HepG2 (cell line): ENCODE data around the gene APOC1. TPM values are rescaled to one million over a fixed set of nuclear protein-coding genes. Genes with fewer than 3 reads are reported as not detected.
A peak's percentile ranks its signal among the peaks of the same experiment; 100 is the strongest.

Experiments
- CC2D1A ChIP-seq: sonication (generic); formaldehyde crosslinking; IDR thresholded peaks from 2 replicates; pipeline ENCODE4 v1.8.1; 2023; ENCODE audit warnings: mild to moderate bottlenecking, missing genetic modification reagents
- ERF ChIP-seq: IDR thresholded peaks from 2 replicates; pipeline ENCODE4 v1.6.1; 2018; ENCODE audit warnings: missing biosample characterization, missing genetic modification reagents
- FOXA1 ChIP-seq, 2 experiments: fragments of 450-650 bp in 1 of 2; sonication (generic) in 1 of 2; formaldehyde crosslinking in 1 of 2; IDR thresholded peaks; 2 replicates each; pipeline versions ENCODE4 v1.4.0 to v1.6.1; 2016 to 2020; ENCODE audit warnings: missing genetic modification reagents in 1 of 2
- KAT8 ChIP-seq: IDR thresholded peaks from 2 replicates; pipeline ENCODE4 v1.6.1; 2016; ENCODE audit warnings: missing genetic modification reagents, missing compliant biosample characterization
- KLF13 ChIP-seq: sonication (generic); formaldehyde crosslinking; IDR thresholded peaks from 2 replicates; pipeline ENCODE4 v1.4.0; 2020; ENCODE audit warnings: mild to moderate bottlenecking, missing genetic modification reagents
- NR2F2 ChIP-seq: IDR thresholded peaks from 2 replicates; pipeline ENCODE4 v1.6.1; 2012; ENCODE audit warnings: low read depth, inconsistent platforms, borderline replicate concordance
- RELA ChIP-seq: sonication (generic); formaldehyde crosslinking; IDR thresholded peaks from 2 replicates; pipeline ENCODE4 v1.4.0; 2020; ENCODE audit warnings: missing genetic modification reagents
- REXO4 ChIP-seq: sonication (generic); formaldehyde crosslinking; IDR thresholded peaks from 2 replicates; pipeline ENCODE4 v1.8.0; 2022; ENCODE audit warnings: missing genetic modification reagents, mild to moderate bottlenecking, borderline replicate concordance
- SMAD3 ChIP-seq: sonication (generic); formaldehyde crosslinking; IDR thresholded peaks from 2 replicates; pipeline ENCODE4 v1.4.0; 2020; ENCODE audit warnings: missing genetic modification reagents
- SP5 ChIP-seq: IDR thresholded peaks from 2 replicates; pipeline ENCODE4 v1.6.1; 2016; ENCODE audit warnings: low read depth, borderline replicate concordance
- ZBTB21 ChIP-seq: sonication (generic); formaldehyde crosslinking; IDR thresholded peaks from 2 replicates; pipeline ENCODE4 v1.4.0; 2020; ENCODE audit warnings: missing genetic modification reagents
- ZFP36 ChIP-seq: fragments of 150-350 bp; IDR thresholded peaks from 2 replicates; pipeline ENCODE4 v1.6.1; 2018; ENCODE audit warnings: borderline replicate concordance, low read length, low read depth; ENCODE audit not compliant: partially characterized antibody
- ZNF180 ChIP-seq: sonication (generic); formaldehyde crosslinking; IDR thresholded peaks from 2 replicates; pipeline ENCODE4 v1.4.0; 2020; ENCODE audit warnings: low read depth, missing genetic modification reagents, borderline replicate concordance
- ZNF333 ChIP-seq: sonication (generic); formaldehyde crosslinking; IDR thresholded peaks from 2 replicates; pipeline ENCODE4 v1.4.0; 2020; ENCODE audit warnings: mild to moderate bottlenecking, missing genetic modification reagents, borderline replicate concordance
- ZNF883 ChIP-seq: sonication (generic); formaldehyde crosslinking; IDR thresholded peaks from 2 replicates; pipeline ENCODE4 v1.5.1; 2020; ENCODE audit warnings: mild to moderate bottlenecking, missing genetic modification reagents; ENCODE audit errors: not compliant biosample characterization
- ZSCAN22 ChIP-seq: sonication (generic); formaldehyde crosslinking; IDR thresholded peaks from 2 replicates; pipeline ENCODE4 v1.4.0; 2020; ENCODE audit warnings: mild to moderate bottlenecking, missing genetic modification reagents
- polyA plus RNA-seq, 8 experiments: library from polyadenylated mRNA; depleted of rRNA in 3 of 8; stranded (reverse) in 7 of 8; unstranded in 1 of 8; fragments of >200 nt; fragmentation: Illumina TruSeq in 4 of 8; extraction: Trizol in 4 of 8; gene quantifications; 2 replicates each; pipeline versions ENCODE4 v1.2.1 to v1.2.3, GENCODE V29; 2011 to 2016; ENCODE audit warnings: low read depth in 4 of 8, missing spikeins in 1 of 8, mixed read lengths in 1 of 8; ENCODE audit not compliant: insufficient read depth in 1 of 8
- total RNA-seq, 5 experiments: library from RNA; depleted of rRNA; stranded (reverse); fragments of >200 nt; fragmentation: Illumina TruSeq; extraction: Trizol; gene quantifications; 2 replicates each; pipeline ENCODE4 v1.2.3, GENCODE V29; 2016; ENCODE audit warnings: low read depth in 1 of 5
- TF ChIP-seq, protein P1 (sequence below): sonication (generic); formaldehyde crosslinking; IDR thresholded peaks from 2 replicates; pipeline ENCODE4 v1.9.0; 2021; ENCODE audit warnings: missing genetic modification reagents, borderline replicate concordance
- TF ChIP-seq, protein P2 (sequence below): sonication (generic); formaldehyde crosslinking; IDR thresholded peaks from 2 replicates; pipeline ENCODE4 v1.8.0; 2022; ENCODE audit warnings: mild to moderate bottlenecking, missing genetic modification reagents, borderline replicate concordance
- TF ChIP-seq, protein P3 (sequence below): sonication (generic); formaldehyde crosslinking; IDR thresholded peaks from 2 replicates; pipeline ENCODE4 v1.4.0; 2020; ENCODE audit warnings: missing genetic modification reagents
- TF ChIP-seq, protein P4 (sequence below): sonication (generic); formaldehyde crosslinking; IDR thresholded peaks from 2 replicates; pipeline ENCODE4 v1.4.0; 2020; ENCODE audit warnings: missing genetic modification reagents

The APOC1 gene
- total and polyA plus RNA-seq, 2 of the 13 experiments (the other 11 are each of a cell fraction or from before 2014, with no cell fraction given): 600 to 1,235 TPM

DNA sequence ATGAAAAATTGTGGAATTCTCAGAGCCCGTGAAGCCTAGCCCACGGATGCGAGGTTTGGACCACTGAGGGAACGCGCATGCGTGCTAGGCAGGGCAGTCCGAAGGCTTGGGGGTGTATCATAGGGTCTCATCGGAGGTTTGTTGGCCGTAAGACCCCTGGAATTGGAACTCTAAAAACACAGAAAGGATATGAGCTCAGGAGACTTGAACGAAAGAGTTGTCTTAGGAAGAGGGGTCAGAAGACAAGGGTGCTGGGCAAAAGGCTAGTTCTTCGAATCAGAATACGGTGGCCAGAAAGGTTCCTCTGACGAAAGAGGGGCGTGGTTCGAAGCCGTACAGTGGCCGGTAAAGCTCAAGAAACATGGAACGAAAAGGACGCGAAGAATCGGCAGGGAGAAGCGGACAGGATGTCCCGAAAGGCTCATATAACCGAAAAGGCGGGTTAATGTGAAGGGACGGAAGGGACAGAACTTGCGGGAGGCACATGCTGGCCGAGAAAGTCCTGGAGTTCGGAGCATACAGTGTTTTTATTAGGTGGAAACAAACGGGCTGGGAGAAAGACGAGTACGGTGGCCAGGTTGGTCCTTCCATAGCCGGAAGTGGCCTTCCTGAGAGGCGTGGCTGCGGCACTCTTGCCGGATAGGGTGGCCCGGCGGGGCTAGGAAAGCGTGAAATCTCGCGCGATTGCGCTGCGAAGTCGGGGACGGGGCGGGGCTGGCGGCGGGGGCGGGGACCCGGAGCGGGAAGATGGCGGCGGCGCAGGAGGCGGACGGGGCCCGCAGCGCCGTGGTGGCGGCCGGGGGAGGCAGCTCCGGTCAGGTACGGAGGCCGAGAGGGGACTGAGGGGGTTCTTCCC, 40.5 kb downstream of the APOC1 start, which contains the start of gene CLPTM1 (continued):
- TF ChIP-seq, protein P1, sequence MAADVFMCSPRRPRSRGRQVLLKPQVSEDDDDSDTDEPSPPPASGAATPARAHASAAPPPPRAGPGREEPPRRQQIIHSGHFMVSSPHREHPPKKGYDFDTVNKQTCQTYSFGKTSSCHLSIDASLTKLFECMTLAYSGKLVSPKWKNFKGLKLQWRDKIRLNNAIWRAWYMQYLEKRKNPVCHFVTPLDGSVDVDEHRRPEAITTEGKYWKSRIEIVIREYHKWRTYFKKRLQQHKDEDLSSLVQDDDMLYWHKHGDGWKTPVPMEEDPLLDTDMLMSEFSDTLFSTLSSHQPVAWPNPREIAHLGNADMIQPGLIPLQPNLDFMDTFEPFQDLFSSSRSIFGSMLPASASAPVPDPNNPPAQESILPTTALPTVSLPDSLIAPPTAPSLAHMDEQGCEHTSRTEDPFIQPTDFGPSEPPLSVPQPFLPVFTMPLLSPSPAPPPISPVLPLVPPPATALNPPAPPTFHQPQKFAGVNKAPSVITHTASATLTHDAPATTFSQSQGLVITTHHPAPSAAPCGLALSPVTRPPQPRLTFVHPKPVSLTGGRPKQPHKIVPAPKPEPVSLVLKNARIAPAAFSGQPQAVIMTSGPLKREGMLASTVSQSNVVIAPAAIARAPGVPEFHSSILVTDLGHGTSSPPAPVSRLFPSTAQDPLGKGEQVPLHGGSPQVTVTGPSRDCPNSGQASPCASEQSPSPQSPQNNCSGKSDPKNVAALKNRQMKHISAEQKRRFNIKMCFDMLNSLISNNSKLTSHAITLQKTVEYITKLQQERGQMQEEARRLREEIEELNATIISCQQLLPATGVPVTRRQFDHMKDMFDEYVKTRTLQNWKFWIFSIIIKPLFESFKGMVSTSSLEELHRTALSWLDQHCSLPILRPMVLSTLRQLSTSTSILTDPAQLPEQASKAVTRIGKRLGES (CRISPR knock-in tag): no peak
- no peak for TF ChIP-seq ZSCAN22 (CRISPR knock-in tag)
- no peak for TF ChIP-seq ZNF883
- no peak for TF ChIP-seq CC2D1A
- TF ChIP-seq ZBTB21 (CRISPR knock-in tag): no peak
- TF ChIP-seq, protein P2, sequence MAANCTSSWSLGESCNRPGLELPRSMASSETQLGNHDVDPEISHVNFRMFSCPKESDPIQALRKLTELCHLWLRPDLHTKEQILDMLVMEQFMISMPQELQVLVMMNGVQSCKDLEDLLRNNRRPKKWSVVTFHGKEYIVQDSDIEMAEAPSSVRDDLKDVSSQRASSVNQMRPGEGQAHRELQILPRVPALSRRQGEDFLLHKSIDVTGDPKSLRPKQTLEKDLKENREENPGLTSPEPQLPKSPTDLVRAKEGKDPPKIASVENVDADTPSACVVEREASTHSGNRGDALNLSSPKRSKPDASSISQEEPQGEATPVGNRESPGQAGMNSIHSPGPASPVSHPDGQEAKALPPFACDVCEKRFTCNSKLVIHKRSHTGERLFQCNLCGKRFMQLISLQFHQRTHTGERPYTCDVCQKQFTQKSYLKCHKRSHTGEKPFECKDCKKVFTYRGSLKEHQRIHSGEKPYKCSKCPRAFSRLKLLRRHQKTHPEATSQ (CRISPR knock-in tag): no peak
- TF ChIP-seq, protein P3, sequence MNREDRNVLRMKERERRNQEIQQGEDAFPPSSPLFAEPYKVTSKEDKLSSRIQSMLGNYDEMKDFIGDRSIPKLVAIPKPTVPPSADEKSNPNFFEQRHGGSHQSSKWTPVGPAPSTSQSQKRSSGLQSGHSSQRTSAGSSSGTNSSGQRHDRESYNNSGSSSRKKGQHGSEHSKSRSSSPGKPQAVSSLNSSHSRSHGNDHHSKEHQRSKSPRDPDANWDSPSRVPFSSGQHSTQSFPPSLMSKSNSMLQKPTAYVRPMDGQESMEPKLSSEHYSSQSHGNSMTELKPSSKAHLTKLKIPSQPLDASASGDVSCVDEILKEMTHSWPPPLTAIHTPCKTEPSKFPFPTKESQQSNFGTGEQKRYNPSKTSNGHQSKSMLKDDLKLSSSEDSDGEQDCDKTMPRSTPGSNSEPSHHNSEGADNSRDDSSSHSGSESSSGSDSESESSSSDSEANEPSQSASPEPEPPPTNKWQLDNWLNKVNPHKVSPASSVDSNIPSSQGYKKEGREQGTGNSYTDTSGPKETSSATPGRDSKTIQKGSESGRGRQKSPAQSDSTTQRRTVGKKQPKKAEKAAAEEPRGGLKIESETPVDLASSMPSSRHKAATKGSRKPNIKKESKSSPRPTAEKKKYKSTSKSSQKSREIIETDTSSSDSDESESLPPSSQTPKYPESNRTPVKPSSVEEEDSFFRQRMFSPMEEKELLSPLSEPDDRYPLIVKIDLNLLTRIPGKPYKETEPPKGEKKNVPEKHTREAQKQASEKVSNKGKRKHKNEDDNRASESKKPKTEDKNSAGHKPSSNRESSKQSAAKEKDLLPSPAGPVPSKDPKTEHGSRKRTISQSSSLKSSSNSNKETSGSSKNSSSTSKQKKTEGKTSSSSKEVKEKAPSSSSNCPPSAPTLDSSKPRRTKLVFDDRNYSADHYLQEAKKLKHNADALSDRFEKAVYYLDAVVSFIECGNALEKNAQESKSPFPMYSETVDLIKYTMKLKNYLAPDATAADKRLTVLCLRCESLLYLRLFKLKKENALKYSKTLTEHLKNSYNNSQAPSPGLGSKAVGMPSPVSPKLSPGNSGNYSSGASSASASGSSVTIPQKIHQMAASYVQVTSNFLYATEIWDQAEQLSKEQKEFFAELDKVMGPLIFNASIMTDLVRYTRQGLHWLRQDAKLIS (CRISPR knock-in tag): no peak
- TF ChIP-seq, protein P4, sequence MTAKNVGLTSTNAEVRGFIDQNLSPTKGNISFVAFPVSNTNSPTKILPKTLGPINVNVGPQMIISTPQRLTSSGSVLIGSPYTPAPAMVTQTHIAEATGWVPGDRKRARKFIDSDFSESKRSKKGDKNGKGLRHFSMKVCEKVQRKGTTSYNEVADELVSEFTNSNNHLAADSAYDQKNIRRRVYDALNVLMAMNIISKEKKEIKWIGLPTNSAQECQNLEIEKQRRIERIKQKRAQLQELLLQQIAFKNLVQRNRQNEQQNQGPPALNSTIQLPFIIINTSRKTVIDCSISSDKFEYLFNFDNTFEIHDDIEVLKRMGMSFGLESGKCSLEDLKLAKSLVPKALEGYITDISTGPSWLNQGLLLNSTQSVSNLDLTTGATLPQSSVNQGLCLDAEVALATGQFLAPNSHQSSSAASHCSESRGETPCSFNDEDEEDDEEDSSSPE (CRISPR knock-in tag): no peak
- TF ChIP-seq REXO4 (CRISPR knock-in tag): no peak
- no peak for TF ChIP-seq RELA (CRISPR knock-in tag)
- TF ChIP-seq ZNF333 (CRISPR knock-in tag): 0 out of 2 replicates have a peak, but pooled peaks have one; percentile 55
- TF ChIP-seq ZFP36: no peak
- no peak for TF ChIP-seq ERF
- peak; percentile 87 for TF ChIP-seq KAT8 (CRISPR knock-in tag)
- TF ChIP-seq SMAD3 (CRISPR knock-in tag): no peak
- TF ChIP-seq FOXA1 (IDR thresholded peaks at IDR 0.05): no peak
- TF ChIP-seq FOXA1 (CRISPR knock-in tag; IDR thresholded peaks at IDR 0.05): no peak
- TF ChIP-seq KLF13 (CRISPR knock-in tag): 0 out of 2 replicates have a peak, but pooled peaks have one; percentile 11
- no peak for TF ChIP-seq ZNF180 (CRISPR knock-in tag)
- TF ChIP-seq NR2F2: peak; percentile 66; the same call in 1 of the 2 replicates
- TF ChIP-seq SP5 (CRISPR knock-in tag): peak; percentile 35; the same call in 1 of the 2 replicates
